ENCODE measurements around the gene HCN4. TPM values are rescaled to one million over a fixed set of nuclear protein-coding genes. Genes with fewer than 3 reads are reported as not detected.
"Not testable (repeated sequence)": the region's sequence is repeated elsewhere in the genome, so short reads cannot be mapped to it uniquely, and the experiment has no call there.

HCN4 gene
- total RNA-seq, 1 donor = not detected

GRCh38 chr15:73305331-73306211 is 63.2 kb downstream of the HCN4 start:
- DNase-seq (ENCODE audit: insufficient read length, low spot score, missing footprints) = peak; percentile 81
- TF ChIP-seq CTCF (IDR thresholded peaks at IDR 0.05; ENCODE audit: extremely low read depth, low read depth, low read length) = peak; percentile 78
- H2AFZ ChIP-seq (ENCODE audit: low read length) = no peak overlapping the region
- H3K9me3 ChIP-seq (ENCODE audit: low read depth, low read length) = no peaks in the 10 kb centered on the region
- no peaks in the 10 kb centered on the region for H4K20me1 ChIP-seq (ENCODE audit: insufficient read depth, low read length)
- no peak overlapping the region for H3K4me2 ChIP-seq (ENCODE audit: insufficient read depth, low read length)
- no peaks in the 10 kb centered on the region for H3K4me1 ChIP-seq (ENCODE audit: insufficient read depth, low read length)
- H3K4me3 ChIP-seq (ENCODE audit: insufficient read depth, low read length) = no peak overlapping the region
- no peaks in the 10 kb centered on the region for H3K27me3 ChIP-seq (ENCODE audit: insufficient read depth, low read length)
- no peaks in the 10 kb centered on the region for H3K36me3 ChIP-seq (ENCODE audit: insufficient read depth, low read length)
- no peak overlapping the region for H3K27ac ChIP-seq (ENCODE audit: low read depth, low read length)
- H3K79me2 ChIP-seq (ENCODE audit: insufficient read depth, low read length) = no peaks in the 10 kb centered on the region

GRCh38 chr15:73303636-73304035 is 65.1 kb downstream of the HCN4 start:
- Histone ChIP-seq H3K4me2 (ENCODE audit: insufficient read depth, low read length) (no peak overlapping the region), H2AFZ (ENCODE audit: low read length) (no peak overlapping the region), H3K9me3 (ENCODE audit: low read depth, low read length) (no peaks in the 10 kb centered on the region), H3K27me3 (ENCODE audit: insufficient read depth, low read length) (no peaks in the 10 kb centered on the region), H3K4me3 (ENCODE audit: insufficient read depth, low read length) (no peak overlapping the region), H3K36me3 (ENCODE audit: insufficient read depth, low read length) (no peaks in the 10 kb centered on the region), H3K4me1 (ENCODE audit: insufficient read depth, low read length) (no peaks in the 10 kb centered on the region), H4K20me1 (ENCODE audit: insufficient read depth, low read length) (no peaks in the 10 kb centered on the region), H3K79me2 (ENCODE audit: insufficient read depth, low read length) (no peaks in the 10 kb centered on the region), H3K27ac (ENCODE audit: low read depth, low read length) (no peak overlapping the region)
- TF ChIP-seq CTCF (IDR thresholded peaks at IDR 0.05; ENCODE audit: extremely low read depth, low read depth, low read length) = no peak
- no peak for DNase-seq (ENCODE audit: insufficient read length, low spot score, missing footprints)

GRCh38 chr15:73300286-73300685 is 68.5 kb downstream of the HCN4 start:
- DNase-seq (ENCODE audit: insufficient read length, low spot score, missing footprints); H4K20me1 ChIP-seq (ENCODE audit: insufficient read depth, low read length); H3K9me3 ChIP-seq (ENCODE audit: low read depth, low read length): not testable (repeated sequence)

GRCh38 chr15:73298522-73299245 is 70.1 kb downstream of the HCN4 start:
- H3K4me2 ChIP-seq (ENCODE audit: insufficient read depth, low read length) = no peak overlapping the region
- DNase-seq (ENCODE audit: insufficient read length, low spot score, missing footprints) = no peak
- H4K20me1 ChIP-seq (ENCODE audit: insufficient read depth, low read length) = no peaks in the 10 kb centered on the region
- H3K79me2 ChIP-seq (ENCODE audit: insufficient read depth, low read length) = no peaks in the 10 kb centered on the region
- no peaks in the 10 kb centered on the region for H3K36me3 ChIP-seq (ENCODE audit: insufficient read depth, low read length)
- no peak for TF ChIP-seq CTCF (IDR thresholded peaks at IDR 0.05; ENCODE audit: extremely low read depth, low read depth, low read length)
- H2AFZ ChIP-seq (ENCODE audit: low read length) = no peak overlapping the region
- no peak overlapping the region for H3K27ac ChIP-seq (ENCODE audit: low read depth, low read length)
- no peaks in the 10 kb centered on the region for H3K9me3 ChIP-seq (ENCODE audit: low read depth, low read length)
- no peaks in the 10 kb centered on the region for H3K27me3 ChIP-seq (ENCODE audit: insufficient read depth, low read length)
- H3K4me3 ChIP-seq (ENCODE audit: insufficient read depth, low read length) = no peak overlapping the region
- H3K4me1 ChIP-seq (ENCODE audit: insufficient read depth, low read length) = no peaks in the 10 kb centered on the region

More at GRCh38 chr15:73300286-73300685, 68.5 kb downstream of the HCN4 start:
- H3K4me2 ChIP-seq (ENCODE audit: insufficient read depth, low read length); H3K79me2 ChIP-seq (ENCODE audit: insufficient read depth, low read length); H3K36me3 ChIP-seq (ENCODE audit: insufficient read depth, low read length); H3K27ac ChIP-seq (ENCODE audit: low read depth, low read length); H3K4me1 ChIP-seq (ENCODE audit: insufficient read depth, low read length); H3K27me3 ChIP-seq (ENCODE audit: insufficient read depth, low read length); H3K4me3 ChIP-seq (ENCODE audit: insufficient read depth, low read length); H2AFZ ChIP-seq (ENCODE audit: low read length): not testable (repeated sequence)

Data from osteoblast (primary cell).